Activated CD4-positive, alpha-beta memory T cell treated with anti-CD3 and anti-CD28 coated beads, Interleukin-2, amount 10 ng/mL, durations not matched to agents 7 days and 5 days (primary cell): ENCODE results near the gene LIPF. TPM values are rescaled to one million over a fixed set of nuclear protein-coding genes. Genes with fewer than 3 reads are reported as not detected.
"Not testable (repeated sequence)": the region's sequence is repeated elsewhere in the genome, so short reads cannot be mapped to it uniquely, and the experiment has no call there.

Source experiments
- CTCF ChIA-PET: fragments of 350-600 bp; sonication (Branson Sonifier 250); formaldehyde crosslinking; loops from one replicate; lab custom pipeline; 2021; ENCODE audit warnings: antibody characterized with exemption, inconsistent platforms; lab: Charles Lee
- POLR2A ChIA-PET: fragments of 350-600 bp; sonication (Branson Sonifier 250); formaldehyde crosslinking; loops from one replicate; lab custom pipeline; 2021; ENCODE audit warnings: antibody characterized with exemption; lab: Charles Lee
- DNase-seq: peaks from one replicate; pipeline ENCODE4 v3.0.0-alpha.2; 2020
- H3K27ac Mint-ChIP-seq: one replicate; pipeline ENCODE4 v1.8.0; 2021; ENCODE audit warnings: mild to moderate bottlenecking, mixed read lengths
- H3K27me3 Mint-ChIP-seq: one replicate; pipeline ENCODE4 v1.8.0; 2021; ENCODE audit warnings: mixed read lengths
- H3K36me3 Mint-ChIP-seq: one replicate; pipeline ENCODE4 v1.8.0; 2021; ENCODE audit warnings: low read depth, mixed read lengths
- H3K4me1 Mint-ChIP-seq: one replicate; pipeline ENCODE4 v1.8.0; 2021; ENCODE audit warnings: mixed read lengths
- H3K4me3 Mint-ChIP-seq: one replicate; pipeline ENCODE4 v1.8.0; 2021; ENCODE audit warnings: mild to moderate bottlenecking, mixed read lengths
- H3K9me3 Mint-ChIP-seq: one replicate; pipeline ENCODE4 v1.8.0; 2021; ENCODE audit warnings: mixed read lengths
- total RNA-seq, 2 experiments: library from RNA; stranded (reverse); gene quantifications; one replicate each; pipeline ENCODE4 v1.2.3, GENCODE V29; 2021

LIPF gene
- total RNA-seq, 2 experiments from 2014 or later: not detected

- no peak for DNase-seq
- H3K36me3 Mint-ChIP-seq: no peaks in the 10 kb centered on the region
- no peaks in the 10 kb centered on the region for H3K4me1 Mint-ChIP-seq
- no peak overlapping the region for H3K27ac Mint-ChIP-seq
- POLR2A ChIA-PET: no interaction called here
- CTCF ChIA-PET: interaction anchor here (1.4 kb wide), 1 partner anchor 23 kb away, joined by 3 read pairs; no protein-coding TSS in a partner anchor
- H3K4me3 Mint-ChIP-seq: no peak overlapping the region
- H3K9me3 Mint-ChIP-seq: no peaks in the 10 kb centered on the region
- H3K27me3 Mint-ChIP-seq: peaks cover 8% of the 10 kb centered on the region
Observed at GRCh38 chr10:88689366-88689765, 25.1 kb downstream of the LIPF start.

- H3K4me3 Mint-ChIP-seq: no peak overlapping the region
- no peaks in the 10 kb centered on the region for H3K9me3 Mint-ChIP-seq
- peaks cover 9% of the 10 kb centered on the region for H3K27me3 Mint-ChIP-seq
- DNase-seq: no peak
- POLR2A ChIA-PET: no interaction called here
- no peaks in the 10 kb centered on the region for H3K4me1 Mint-ChIP-seq
- no peak overlapping the region for H3K27ac Mint-ChIP-seq
- H3K36me3 Mint-ChIP-seq: no peaks in the 10 kb centered on the region
- CTCF ChIA-PET: interaction anchor here (1.5 kb wide), 1 partner anchor 110 kb away, joined by 4 read pairs; the partner anchor contains the start of gene RNLS
Observed at GRCh38 chr10:88693392-88694020, 29.3 kb downstream of the LIPF start.

- peaks cover 3% of the 10 kb centered on the region for H3K27me3 Mint-ChIP-seq
- no peaks in the 10 kb centered on the region for H3K4me1 Mint-ChIP-seq
- no peak overlapping the region for H3K4me3 Mint-ChIP-seq
- no peaks in the 10 kb centered on the region for H3K9me3 Mint-ChIP-seq
- ChIA-PET CTCF (no interaction called here), POLR2A (no interaction called here)
- H3K36me3 Mint-ChIP-seq: no peaks in the 10 kb centered on the region
- H3K27ac Mint-ChIP-seq: no peak overlapping the region
- DNase-seq: no peak
Observed at GRCh38 chr10:88702848-88703597, 38.8 kb downstream of the LIPF start.

GRCh38 chr10:88705958-88706357, 41.7 kb downstream of the LIPF start, which contains the start of gene LIPK:
Gene LIPK (plus strand): TSS chr10:88706249. CDS start chr10:88724544, 18,295 bp downstream.
- ChIA-PET CTCF (no interaction called here), POLR2A (no interaction called here)
- Mint-ChIP-seq H3K9me3 (no peaks in the 10 kb centered on the region), H3K4me1 (no peaks in the 10 kb centered on the region), H3K36me3 (no peaks in the 10 kb centered on the region), H3K4me3 (no peak within 1 kb of the TSS), H3K27me3 (peaks cover 4% of the 10 kb centered on the region), H3K27ac (no peak within 1 kb of the TSS)
- no peak for DNase-seq

- CTCF ChIA-PET: no interaction called here
Observed at GRCh38 chr10:88707429-88708155, 43.4 kb downstream of the LIPF start.

GRCh38 chr10:88709361-88709760, 45.1 kb downstream of the LIPF start:
- H3K4me1 Mint-ChIP-seq, H3K4me3 Mint-ChIP-seq, DNase-seq, H3K27me3 Mint-ChIP-seq, POLR2A ChIA-PET, H3K9me3 Mint-ChIP-seq, H3K36me3 Mint-ChIP-seq, H3K27ac Mint-ChIP-seq, CTCF ChIA-PET: not testable (repeated sequence)

More at GRCh38 chr10:88707429-88708155, 43.4 kb downstream of the LIPF start:
- Mint-ChIP-seq H3K4me1 (no peaks in the 10 kb centered on the region), H3K36me3 (no peaks in the 10 kb centered on the region), H3K27me3 (peaks cover 4% of the 10 kb centered on the region), H3K9me3 (no peaks in the 10 kb centered on the region), H3K4me3 (no peak overlapping the region), H3K27ac (no peak overlapping the region)
- POLR2A ChIA-PET: no interaction called here
- no peak for DNase-seq

- CTCF ChIA-PET: no interaction called here
- POLR2A ChIA-PET: no interaction called here
Observed at GRCh38 chr10:88715517-88715916, 51.3 kb downstream of the LIPF start.

GRCh38 chr10:88721392-88721791, 57.1 kb downstream of the LIPF start:
- CTCF ChIA-PET: interaction anchor here (0.6 kb wide), 1 partner anchor 89 kb away, joined by 5 read pairs; no protein-coding TSS in a partner anchor
- H3K4me3 Mint-ChIP-seq: no peak overlapping the region
- no peaks in the 10 kb centered on the region for H3K36me3 Mint-ChIP-seq
- POLR2A ChIA-PET: no interaction called here
- no peaks in the 10 kb centered on the region for H3K9me3 Mint-ChIP-seq
- H3K27ac Mint-ChIP-seq: no peak overlapping the region
- no peak for DNase-seq
- H3K4me1 Mint-ChIP-seq: peaks cover 2% of the 10 kb centered on the region
- H3K27me3 Mint-ChIP-seq: peaks cover 20% of the 10 kb centered on the region

More at GRCh38 chr10:88715517-88715916, 51.3 kb downstream of the LIPF start:
- Mint-ChIP-seq H3K4me3 (no peak overlapping the region), H3K27me3 (peaks cover 17% of the 10 kb centered on the region), H3K27ac (no peak overlapping the region), H3K4me1 (no peaks in the 10 kb centered on the region), H3K36me3 (no peaks in the 10 kb centered on the region), H3K9me3 (no peaks in the 10 kb centered on the region)
- no peak for DNase-seq

- no peak overlapping the region for H3K27ac Mint-ChIP-seq
- CTCF ChIA-PET: no interaction called here
- H3K27me3 Mint-ChIP-seq: peaks cover 13% of the 10 kb centered on the region
- POLR2A ChIA-PET: no interaction called here
- peaks cover 2% of the 10 kb centered on the region for H3K4me1 Mint-ChIP-seq
- H3K9me3 Mint-ChIP-seq: no peaks in the 10 kb centered on the region
- no peak overlapping the region for H3K4me3 Mint-ChIP-seq
- no peaks in the 10 kb centered on the region for H3K36me3 Mint-ChIP-seq
- no peak for DNase-seq
Observed at GRCh38 chr10:88725798-88726197, 61.6 kb downstream of the LIPF start.

GRCh38 chr10:88728107-88728763, 64.0 kb downstream of the LIPF start:
- POLR2A ChIA-PET: no interaction called here
- peaks cover 2% of the 10 kb centered on the region for H3K4me1 Mint-ChIP-seq

More at GRCh38 chr10:88728107-88728763, 64.0 kb downstream of the LIPF start:
- Mint-ChIP-seq H3K27ac (no peak overlapping the region), H3K36me3 (no peaks in the 10 kb centered on the region), H3K4me3 (no peak overlapping the region), H3K27me3 (peaks cover 13% of the 10 kb centered on the region), H3K9me3 (no peaks in the 10 kb centered on the region)
- DNase-seq: peak; percentile 57
- CTCF ChIA-PET: interaction anchor here (0.7 to 2.8 kb wide), 17 partner anchors 9 to 366 kb away, joined by 3 to 7 read pairs (median 4); no protein-coding TSS in a partner anchor
